Cardiac muscle cell (in vitro differentiated cells and primary cell): ENCODE measurements around the gene PIGW. TPM values are rescaled to one million over a fixed set of nuclear protein-coding genes. Genes with fewer than 3 reads are reported as not detected.

Experiments
- DNase-seq, 2 donors: peaks; one replicate each; pipeline versions ENCODE4 v3.0.0 to v3.0.0-alpha.2; 2010 to 2017; ENCODE audit warnings: low read depth in 1 of 2, low spot score in 1 of 2
- H3K27ac ChIP-seq: fragments of 200-600 bp; sonication (generic); 2 replicates; pipeline ENCODE4 v1.5.1; 2016
- H3K27me3 ChIP-seq: fragments of 200-600 bp; sonication (generic); 2 replicates; pipeline ENCODE4 v1.6.0; 2016; ENCODE audit warnings: control low read depth
- H3K36me3 ChIP-seq: fragments of 200-600 bp; sonication (generic); 2 replicates; pipeline ENCODE4 v1.5.1; 2016; ENCODE audit warnings: control low read depth
- H3K4me1 ChIP-seq: fragments of 200-600 bp; sonication (generic); 2 replicates; pipeline ENCODE4 v1.8.1; 2017; ENCODE audit warnings: low read depth, mild to moderate bottlenecking, mixed run types
- H3K4me3 ChIP-seq: fragments of 200-600 bp; sonication (generic); 2 replicates; pipeline ENCODE4 v1.5.1; 2016; ENCODE audit warnings: mild to moderate bottlenecking
- H3K9me3 ChIP-seq: fragments of 200-600 bp; sonication (generic); 2 replicates; pipeline ENCODE4 v1.5.1; 2017; ENCODE audit warnings: low read depth, mild to moderate bottlenecking, control low read depth
- polyA plus RNA-seq: library from polyadenylated mRNA; unstranded; fragments of >200 nt; fragmentation: Nextera tagmentation; extraction: Ambion mirVana; gene quantifications from 2 replicates; pipeline ENCODE4 v1.2.1, GENCODE V29; 2016
- total RNA-seq: library from RNA; depleted of rRNA; stranded (reverse); fragments of >200 nt; gene quantifications from 2 replicates; pipeline ENCODE4 v1.2.3, GENCODE V29; 2016
- TF ChIP-seq, protein P1 (sequence below): IDR thresholded peaks from 2 replicates; pipeline ENCODE4 v1.5.1; 2012; ENCODE audit warnings: low read depth, mild to moderate bottlenecking, low read length

The PIGW gene
- total and polyA plus RNA-seq, 2 experiments from 2014 or later = 2.3 to 11.8 TPM

DNA sequence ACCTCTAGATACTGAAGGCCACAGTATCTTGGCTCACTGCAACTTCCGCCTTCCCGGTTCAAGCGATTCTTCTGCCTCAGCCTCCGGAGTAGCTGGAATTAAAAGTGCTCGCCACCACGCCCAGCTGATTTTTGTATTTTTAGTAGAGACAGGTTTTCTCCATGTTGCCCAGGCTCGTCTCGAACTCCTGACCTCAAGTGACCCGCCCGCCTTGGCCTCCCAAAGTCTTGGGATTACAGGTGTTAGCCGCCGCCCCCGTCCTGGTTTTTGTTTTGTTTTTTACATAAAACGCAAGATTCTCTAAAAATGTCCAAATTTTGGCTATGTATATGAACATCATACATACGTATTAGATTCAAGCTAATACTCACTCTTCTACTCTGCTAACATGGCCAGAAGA, 8.0 kb downstream of the PIGW start:
- Histone ChIP-seq H3K4me3 (no peak overlapping the region), H3K4me1 (peaks cover 18% of the 10 kb centered on the region), H3K27ac (no peak overlapping the region), H3K27me3 (no peaks in the 10 kb centered on the region), H3K9me3 (no peaks in the 10 kb centered on the region), H3K36me3 (no peaks in the 10 kb centered on the region)
- TF ChIP-seq, protein P1, sequence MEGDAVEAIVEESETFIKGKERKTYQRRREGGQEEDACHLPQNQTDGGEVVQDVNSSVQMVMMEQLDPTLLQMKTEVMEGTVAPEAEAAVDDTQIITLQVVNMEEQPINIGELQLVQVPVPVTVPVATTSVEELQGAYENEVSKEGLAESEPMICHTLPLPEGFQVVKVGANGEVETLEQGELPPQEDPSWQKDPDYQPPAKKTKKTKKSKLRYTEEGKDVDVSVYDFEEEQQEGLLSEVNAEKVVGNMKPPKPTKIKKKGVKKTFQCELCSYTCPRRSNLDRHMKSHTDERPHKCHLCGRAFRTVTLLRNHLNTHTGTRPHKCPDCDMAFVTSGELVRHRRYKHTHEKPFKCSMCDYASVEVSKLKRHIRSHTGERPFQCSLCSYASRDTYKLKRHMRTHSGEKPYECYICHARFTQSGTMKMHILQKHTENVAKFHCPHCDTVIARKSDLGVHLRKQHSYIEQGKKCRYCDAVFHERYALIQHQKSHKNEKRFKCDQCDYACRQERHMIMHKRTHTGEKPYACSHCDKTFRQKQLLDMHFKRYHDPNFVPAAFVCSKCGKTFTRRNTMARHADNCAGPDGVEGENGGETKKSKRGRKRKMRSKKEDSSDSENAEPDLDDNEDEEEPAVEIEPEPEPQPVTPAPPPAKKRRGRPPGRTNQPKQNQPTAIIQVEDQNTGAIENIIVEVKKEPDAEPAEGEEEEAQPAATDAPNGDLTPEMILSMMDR = no peak
- no peak for DNase-seq

DNA sequence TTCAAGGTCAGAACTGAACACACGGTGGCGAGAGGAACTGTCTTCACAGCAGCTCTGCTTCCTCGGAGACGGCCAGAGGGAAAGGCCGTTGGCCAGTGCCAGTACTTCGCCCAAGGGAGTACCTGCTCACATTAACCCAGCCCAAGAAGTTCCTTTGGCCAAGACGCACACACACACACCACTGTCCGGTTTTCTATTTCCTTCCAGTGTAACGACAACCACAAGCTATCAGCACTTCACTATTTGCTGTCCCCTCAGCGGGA, 9.2 kb downstream of the PIGW start:
- peak overlapping the region; percentile 72 for H3K4me3 ChIP-seq
- peak; percentile 53 to 66 for DNase-seq
- TF ChIP-seq, protein P1 = no peak
- no peaks in the 10 kb centered on the region for H3K27me3 ChIP-seq
- H3K4me1 ChIP-seq = peaks cover 19% of the 10 kb centered on the region
- no peaks in the 10 kb centered on the region for H3K36me3 ChIP-seq
- H3K9me3 ChIP-seq = no peaks in the 10 kb centered on the region
- peak overlapping the region; percentile 96 for H3K27ac ChIP-seq

- DNase-seq = peak; percentile 97 to 98
- peak within 1 kb of the TSS; percentile 72 for H3K4me3 ChIP-seq
- peaks cover 19% of the 10 kb centered on the region for H3K4me1 ChIP-seq
- no peaks in the 10 kb centered on the region for H3K9me3 ChIP-seq
- H3K36me3 ChIP-seq = no peaks in the 10 kb centered on the region
- H3K27ac ChIP-seq = peak within 1 kb of the TSS; percentile 96
- H3K27me3 ChIP-seq = no peaks in the 10 kb centered on the region
- TF ChIP-seq, protein P1 = no peak
Observed at GRCh38 chr17:36544307-36545076, 9.7 kb downstream of the PIGW start, which contains the start of gene GGNBP2. TSS of gene GGNBP2 (plus strand) at chr17:36544919. CDS start at chr17:36545725, 806 bp downstream.

GRCh38 chr17:36545077-36545464, 10.3 kb downstream of the PIGW start:
- TF ChIP-seq, protein P1 = no peak
- Histone ChIP-seq H3K4me1 (peaks cover 19% of the 10 kb centered on the region), H3K27ac (peak overlapping the region; percentile 96), H3K9me3 (no peaks in the 10 kb centered on the region), H3K36me3 (no peaks in the 10 kb centered on the region), H3K4me3 (peak overlapping the region; percentile 72), H3K27me3 (no peaks in the 10 kb centered on the region)
- no peak for DNase-seq

GRCh38 chr17:36545465-36546417, 11.0 kb downstream of the PIGW start:
- no peaks in the 10 kb centered on the region for H3K27me3 ChIP-seq
- peak; percentile 98 to 99 for DNase-seq
- no peaks in the 10 kb centered on the region for H3K9me3 ChIP-seq
- peak overlapping the region; percentile 72 for H3K4me3 ChIP-seq
- H3K27ac ChIP-seq = peak overlapping the region; percentile 96
- no peaks in the 10 kb centered on the region for H3K36me3 ChIP-seq
- TF ChIP-seq, protein P1 = no peak
- H3K4me1 ChIP-seq = peaks cover 19% of the 10 kb centered on the region
